MM.1S (cell line): ENCODE data around the gene DNAJB14.

Experiments used
- CTCF ChIP-seq: fragments of 300-600 bp; sonication (generic); IDR thresholded peaks from 2 replicates; pipeline ENCODE4 v1.5.1; 2016; ENCODE audit warnings: antibody characterized with exemption, low read length, mixed read lengths
- EZH2 ChIP-seq: fragments of 300-600 bp; sonication (generic); optimal IDR thresholded peaks from 2 replicates; pipeline ENCODE3; 2017; ENCODE audit warnings: low read depth, mild to moderate bottlenecking, antibody characterized with exemption, low read length, mixed read lengths

GRCh38 chr4:99868126-99868596, 78.3 kb downstream of the DNAJB14 start:
- TF ChIP-seq CTCF = no peak
- no peak for TF ChIP-seq EZH2
